ENCODE measurements around the gene TRIO.

TRIO gene

DNA sequence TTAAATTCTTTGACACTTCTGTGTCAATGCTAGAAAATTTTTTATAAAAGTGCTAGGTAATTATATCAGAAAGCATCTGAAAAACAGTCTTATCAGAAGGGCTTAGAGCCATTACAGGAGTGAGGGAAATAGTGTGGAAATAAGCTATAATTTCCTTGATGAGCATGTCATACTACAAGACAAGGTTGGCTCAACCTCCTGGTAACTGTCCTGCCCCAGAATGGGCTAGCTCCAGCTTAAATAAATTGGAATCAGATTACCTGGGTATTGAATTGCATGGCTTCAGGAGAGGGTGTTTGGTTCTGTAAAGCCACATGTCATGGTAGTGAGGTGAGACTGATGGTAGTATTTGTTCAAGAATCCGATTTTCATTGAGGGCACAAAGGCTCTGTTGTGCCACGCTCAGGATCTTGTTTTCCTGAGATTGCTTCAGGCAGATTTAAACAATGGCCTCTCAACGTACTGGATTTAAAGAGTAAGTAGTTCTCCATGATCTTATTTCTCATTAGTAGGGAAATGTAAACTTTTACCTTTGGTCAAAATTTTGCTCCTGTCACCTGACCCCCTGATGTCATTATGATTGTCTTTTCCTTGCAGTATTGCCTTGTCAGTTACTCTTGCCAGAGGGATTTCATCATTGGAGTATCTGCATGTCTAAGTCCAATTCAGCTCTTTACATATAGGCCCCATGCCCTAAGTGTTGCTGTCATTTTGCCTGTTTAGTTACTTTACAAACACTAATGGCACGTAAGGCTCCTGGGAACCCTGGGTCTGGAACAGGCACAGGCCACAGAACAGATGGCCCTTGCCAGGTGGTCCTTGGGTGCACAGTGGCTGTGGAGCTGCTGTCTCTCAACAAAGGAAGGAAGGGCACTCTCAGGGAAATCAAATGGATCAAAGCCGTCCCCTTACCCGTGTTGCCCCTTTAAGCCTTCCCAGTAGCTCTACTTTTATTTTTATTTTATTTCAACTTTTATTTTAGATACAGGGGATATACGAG, 21.3 kb downstream of the TRIO start:
- Histone ChIP-seq H3K9ac (ENCODE audit: low read depth in 1 of 2, low read length in 2 of 2) (no peak overlapping the region), H3K27me3 (ENCODE audit: control insufficient read depth in 2 of 2, insufficient read depth in 2 of 2, low read length in 2 of 2) (no peaks in the 10 kb centered on the region), H3K27ac (ENCODE audit: low read depth in 2 of 2, low read length in 2 of 2) (no peak overlapping the region), H3K9me3 (ENCODE audit: control insufficient read depth in 2 of 2, low read length in 2 of 2) (peaks cover 0 to 2% of the 10 kb centered on the region in 2 donors), H3K36me3 (ENCODE audit: control insufficient read depth in 2 of 2, insufficient read depth in 2 of 2, low read length in 2 of 2) (no peaks in the 10 kb centered on the region), H3K4me1 (ENCODE audit: control insufficient read depth in 2 of 2, insufficient read depth in 2 of 2, low read length in 2 of 2) (peaks cover 13 to 14% of the 10 kb centered on the region in 2 donors), H3K4me3 (ENCODE audit: low read length in 2 of 2) (no peak overlapping the region)

DNA sequence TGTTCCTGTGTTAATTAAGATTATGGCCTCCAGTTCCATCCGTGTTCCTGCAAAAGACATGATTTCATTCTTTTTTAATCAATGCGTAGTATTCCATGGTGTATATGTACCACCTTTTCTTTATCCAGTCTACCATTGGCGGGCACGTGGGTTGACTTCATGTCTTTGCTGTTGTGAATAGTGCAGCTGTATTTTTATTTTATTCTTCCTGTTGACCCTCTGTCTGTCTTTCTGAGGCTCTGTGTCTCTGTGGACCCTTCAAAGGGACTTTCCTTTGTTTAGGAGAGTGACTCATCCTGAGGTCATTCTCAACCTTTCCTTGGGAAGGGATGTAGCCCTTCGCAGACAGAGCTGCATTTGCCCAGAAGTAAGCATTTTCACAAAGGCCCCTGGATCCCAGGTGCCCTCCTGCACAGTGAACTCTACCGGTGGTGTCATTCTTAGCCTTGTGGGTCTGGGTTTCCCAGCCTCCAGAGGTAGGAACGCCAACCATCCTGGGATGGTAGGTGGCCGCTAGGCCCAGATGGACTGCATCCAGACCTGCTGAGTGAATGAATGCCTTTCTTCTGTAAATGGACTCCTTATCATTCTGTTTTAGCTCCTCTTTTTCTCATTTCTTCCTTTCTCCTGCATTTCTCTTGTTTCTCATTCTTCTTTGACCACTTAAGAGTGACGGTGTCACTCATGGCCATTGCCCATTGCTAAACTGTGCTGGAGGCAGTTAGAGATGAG, 22.4 kb downstream of the TRIO start:
- Histone ChIP-seq H3K9me3 (ENCODE audit: control insufficient read depth in 2 of 2, low read length in 2 of 2) (peaks cover 0 to 2% of the 10 kb centered on the region in 2 donors), H3K27me3 (ENCODE audit: control insufficient read depth in 2 of 2, insufficient read depth in 2 of 2, low read length in 2 of 2) (no peaks in the 10 kb centered on the region), H3K36me3 (ENCODE audit: control insufficient read depth in 2 of 2, insufficient read depth in 2 of 2, low read length in 2 of 2) (no peaks in the 10 kb centered on the region), H3K27ac (ENCODE audit: low read depth in 2 of 2, low read length in 2 of 2) (no peak overlapping the region), H3K4me1 (ENCODE audit: control insufficient read depth in 2 of 2, insufficient read depth in 2 of 2, low read length in 2 of 2) (peaks cover 13 to 14% of the 10 kb centered on the region in 2 donors), H3K9ac (ENCODE audit: low read depth in 1 of 2, low read length in 2 of 2) (no peak overlapping the region), H3K4me3 (ENCODE audit: low read length in 2 of 2) (no peak overlapping the region)

DNA sequence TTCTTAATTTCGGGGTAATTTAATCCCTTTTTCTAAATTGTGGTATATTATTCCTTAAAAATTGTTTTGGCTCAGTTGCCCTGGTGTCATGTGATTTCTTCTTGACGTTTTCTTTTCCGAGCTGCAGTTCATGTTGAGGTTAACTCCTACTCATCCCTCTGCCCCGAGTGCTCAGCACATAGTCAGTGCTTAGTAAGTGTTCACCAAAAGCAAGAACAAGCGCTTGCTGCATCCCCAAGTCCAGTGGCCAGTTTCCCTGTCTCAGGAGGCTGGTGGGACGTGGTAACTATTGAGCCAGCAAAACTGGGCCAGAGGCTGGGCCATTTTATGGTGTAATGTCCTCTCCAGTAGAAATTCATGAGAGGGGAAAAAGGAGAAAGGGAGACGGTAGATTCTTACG, 23.3 kb downstream of the TRIO start:
- peaks cover 14 to 17% of the 10 kb centered on the region in 2 donors for H3K4me1 ChIP-seq (ENCODE audit: control insufficient read depth in 2 of 2, insufficient read depth in 2 of 2, low read length in 2 of 2)
- peaks cover 0 to 2% of the 10 kb centered on the region in 2 donors for H3K9me3 ChIP-seq (ENCODE audit: control insufficient read depth in 2 of 2, low read length in 2 of 2)
- H3K36me3 ChIP-seq (ENCODE audit: control insufficient read depth in 2 of 2, insufficient read depth in 2 of 2, low read length in 2 of 2), result no peaks in the 10 kb centered on the region
- no peak overlapping the region for H3K4me3 ChIP-seq (ENCODE audit: low read length in 2 of 2)
- no peaks in the 10 kb centered on the region for H3K27me3 ChIP-seq (ENCODE audit: control insufficient read depth in 2 of 2, insufficient read depth in 2 of 2, low read length in 2 of 2)
- H3K27ac ChIP-seq (ENCODE audit: low read depth in 2 of 2, low read length in 2 of 2), result no peak overlapping the region
- no peak overlapping the region for H3K9ac ChIP-seq (ENCODE audit: low read depth in 1 of 2, low read length in 2 of 2)

DNA sequence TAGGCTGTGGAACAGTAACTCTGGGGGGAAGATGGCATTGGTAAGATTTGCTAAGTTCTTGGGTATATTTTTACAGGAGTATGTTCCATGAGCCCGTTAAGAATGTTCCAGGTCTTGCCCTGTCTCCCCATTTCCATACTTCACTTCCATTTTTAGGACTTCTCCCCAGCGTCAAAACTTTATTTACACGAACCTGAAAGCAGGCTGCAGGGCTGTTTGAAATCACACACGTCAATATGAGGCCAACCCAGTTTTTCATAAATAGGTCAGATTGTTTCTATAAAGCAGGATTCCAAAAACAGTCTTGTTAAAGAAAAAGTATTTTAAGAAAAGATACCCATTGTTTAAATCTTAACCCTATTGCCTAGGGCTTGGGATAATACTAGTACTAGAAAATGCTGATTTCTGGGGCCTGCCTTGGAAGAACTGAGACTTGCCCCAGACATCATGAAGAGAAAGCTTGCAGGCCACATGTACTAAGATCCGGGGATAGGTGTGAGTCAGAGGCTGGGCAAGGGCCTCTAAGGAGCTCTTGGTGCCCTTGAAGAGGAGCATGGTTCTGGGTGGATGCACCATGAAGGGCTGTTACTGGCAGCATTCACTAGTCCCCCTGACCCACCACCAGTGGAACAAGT, 24.2 kb downstream of the TRIO start:
- Histone ChIP-seq H3K4me3 (ENCODE audit: low read length in 2 of 2) (no peak overlapping the region), H3K36me3 (ENCODE audit: control insufficient read depth in 2 of 2, insufficient read depth in 2 of 2, low read length in 2 of 2) (no peaks in the 10 kb centered on the region), H3K27ac (ENCODE audit: low read depth in 2 of 2, low read length in 2 of 2) (no peak overlapping the region), H3K9ac (ENCODE audit: low read depth in 1 of 2, low read length in 2 of 2) (no peak overlapping the region), H3K27me3 (ENCODE audit: control insufficient read depth in 2 of 2, insufficient read depth in 2 of 2, low read length in 2 of 2) (no peaks in the 10 kb centered on the region), H3K4me1 (ENCODE audit: control insufficient read depth in 2 of 2, insufficient read depth in 2 of 2, low read length in 2 of 2) (peaks cover 9 to 17% of the 10 kb centered on the region in 2 donors), H3K9me3 (ENCODE audit: control insufficient read depth in 2 of 2, low read length in 2 of 2) (peaks cover 0 to 2% of the 10 kb centered on the region in 2 donors)

DNA sequence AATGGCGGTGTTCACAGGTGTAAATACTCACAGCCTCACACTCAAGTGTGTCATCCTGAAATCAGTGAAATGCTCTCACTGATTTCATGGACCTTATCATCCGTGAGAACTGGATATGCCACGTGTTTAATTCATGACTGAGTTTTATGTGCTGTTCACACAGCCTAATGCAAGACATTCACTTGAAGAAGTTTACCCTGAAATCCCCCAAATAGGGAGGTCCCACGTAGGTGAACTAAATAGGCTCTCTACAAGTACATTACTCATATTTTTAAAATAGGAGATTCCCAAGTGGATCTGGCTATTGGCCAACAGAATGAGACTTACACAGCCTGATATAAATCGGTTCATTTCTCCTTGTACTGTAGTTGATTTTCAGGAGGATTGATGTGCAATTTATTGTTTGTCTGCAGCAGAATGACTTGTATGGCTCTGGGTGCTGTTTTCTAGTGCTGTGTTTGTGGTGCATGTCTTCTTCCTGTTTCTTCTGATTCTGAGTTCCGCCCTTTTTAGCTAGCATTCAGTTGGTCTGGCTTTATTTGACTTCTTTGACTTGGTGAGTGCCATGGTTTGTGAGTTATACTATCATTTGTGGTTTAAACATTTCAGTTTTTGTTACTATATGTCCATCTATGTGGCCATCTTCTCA, 25.1 kb downstream of the TRIO start:
- no peak overlapping the region for H3K9ac ChIP-seq (ENCODE audit: low read depth in 1 of 2, low read length in 2 of 2)
- H3K4me3 ChIP-seq (ENCODE audit: low read length in 2 of 2), result peak overlapping the region in 1 of 2 donors; percentile 42
- peaks cover 0 to 2% of the 10 kb centered on the region in 2 donors for H3K9me3 ChIP-seq (ENCODE audit: control insufficient read depth in 2 of 2, low read length in 2 of 2)
- no peaks in the 10 kb centered on the region for H3K27me3 ChIP-seq (ENCODE audit: control insufficient read depth in 2 of 2, insufficient read depth in 2 of 2, low read length in 2 of 2)
- H3K27ac ChIP-seq (ENCODE audit: low read depth in 2 of 2, low read length in 2 of 2), result peak overlapping the region in 1 of 2 donors; percentile 14
- H3K36me3 ChIP-seq (ENCODE audit: control insufficient read depth in 2 of 2, insufficient read depth in 2 of 2, low read length in 2 of 2), result no peaks in the 10 kb centered on the region
- peaks cover 9 to 20% of the 10 kb centered on the region in 2 donors for H3K4me1 ChIP-seq (ENCODE audit: control insufficient read depth in 2 of 2, insufficient read depth in 2 of 2, low read length in 2 of 2)

DNA sequence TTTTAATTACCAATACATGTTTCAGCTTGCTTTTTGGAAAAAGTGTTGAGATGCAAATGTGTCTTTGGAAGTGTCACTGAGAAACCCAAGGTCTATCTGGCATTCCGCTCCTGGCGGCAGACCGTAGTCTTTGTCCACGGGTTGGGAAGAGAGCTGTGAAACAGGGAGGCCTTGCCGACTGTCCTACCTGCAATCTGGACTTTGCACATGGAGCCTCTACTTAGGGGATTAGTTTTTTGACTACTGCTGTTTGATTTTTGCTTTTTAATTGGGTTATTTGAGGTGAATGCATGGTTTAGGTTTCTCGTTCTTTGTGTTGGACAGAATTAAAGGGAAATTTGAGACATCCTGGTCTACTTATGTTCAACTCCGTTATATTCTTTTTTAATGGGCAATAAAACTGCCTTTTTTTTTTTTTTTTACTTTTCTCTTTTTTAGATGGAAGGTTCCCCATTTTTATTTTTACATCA, 25.7 kb downstream of the TRIO start:
- no peak overlapping the region for H3K9ac ChIP-seq (ENCODE audit: low read depth in 1 of 2, low read length in 2 of 2)
- H3K27ac ChIP-seq (ENCODE audit: low read depth in 2 of 2, low read length in 2 of 2), result peak overlapping the region in 1 of 2 donors; percentile 14
- H3K4me3 ChIP-seq (ENCODE audit: low read length in 2 of 2), result peak overlapping the region in 1 of 2 donors; percentile 42
- no peaks in the 10 kb centered on the region for H3K36me3 ChIP-seq (ENCODE audit: control insufficient read depth in 2 of 2, insufficient read depth in 2 of 2, low read length in 2 of 2)
- peaks cover 9 to 24% of the 10 kb centered on the region in 2 donors for H3K4me1 ChIP-seq (ENCODE audit: control insufficient read depth in 2 of 2, insufficient read depth in 2 of 2, low read length in 2 of 2)
- no peaks in the 10 kb centered on the region for H3K27me3 ChIP-seq (ENCODE audit: control insufficient read depth in 2 of 2, insufficient read depth in 2 of 2, low read length in 2 of 2)
- peaks cover 0 to 2% of the 10 kb centered on the region in 2 donors for H3K9me3 ChIP-seq (ENCODE audit: control insufficient read depth in 2 of 2, low read length in 2 of 2)

DNA sequence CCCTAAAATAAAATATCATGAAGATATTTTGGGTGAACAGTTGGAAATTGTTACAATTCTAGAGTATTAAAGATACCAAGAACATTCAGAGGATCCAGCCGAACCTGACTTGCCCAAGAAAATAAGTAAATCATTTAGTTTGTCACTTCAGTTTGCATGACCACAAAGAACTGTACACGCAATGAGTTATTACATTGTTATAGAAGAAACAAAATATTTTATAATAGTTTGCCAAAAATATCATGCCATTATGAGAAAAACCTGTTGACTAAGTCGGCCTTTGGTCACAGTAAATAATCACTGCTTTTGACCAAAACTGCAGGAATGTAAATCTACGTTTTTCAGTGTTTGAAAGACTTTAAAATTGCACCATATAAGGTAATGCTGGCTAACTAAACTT, 27.9 kb downstream of the TRIO start:
- no peaks in the 10 kb centered on the region for H3K9me3 ChIP-seq (ENCODE audit: control insufficient read depth in 2 of 2, low read length in 2 of 2)
- no peaks in the 10 kb centered on the region for H3K36me3 ChIP-seq (ENCODE audit: control insufficient read depth in 2 of 2, insufficient read depth in 2 of 2, low read length in 2 of 2)
- H3K9ac ChIP-seq (ENCODE audit: low read depth in 1 of 2, low read length in 2 of 2), result no peak overlapping the region
- H3K4me1 ChIP-seq (ENCODE audit: control insufficient read depth in 2 of 2, insufficient read depth in 2 of 2, low read length in 2 of 2), result peaks cover 9 to 31% of the 10 kb centered on the region in 2 donors
- no peak overlapping the region for H3K4me3 ChIP-seq (ENCODE audit: low read length in 2 of 2)
- H3K27ac ChIP-seq (ENCODE audit: low read depth in 2 of 2, low read length in 2 of 2), result no peak overlapping the region
- H3K27me3 ChIP-seq (ENCODE audit: control insufficient read depth in 2 of 2, insufficient read depth in 2 of 2, low read length in 2 of 2), result no peaks in the 10 kb centered on the region

DNA sequence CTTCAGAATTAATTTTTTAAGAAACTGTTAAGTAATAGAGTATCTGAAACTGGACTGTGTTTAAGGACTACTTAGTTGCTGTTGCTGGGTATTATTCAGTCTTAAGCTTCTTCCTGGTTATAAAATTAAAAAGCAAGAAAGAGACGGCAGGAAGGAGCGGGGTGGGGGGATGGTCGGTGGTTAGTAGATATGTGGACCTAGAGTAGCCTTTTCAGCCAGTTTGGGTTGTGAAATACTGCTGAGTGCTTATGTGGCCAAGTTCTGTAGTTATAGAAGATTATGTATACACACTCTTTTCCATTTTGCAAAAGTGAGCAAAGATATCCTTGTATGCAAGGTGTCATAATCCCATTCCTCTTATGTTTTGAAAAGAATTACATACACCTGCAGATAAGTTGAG, 28.5 kb downstream of the TRIO start:
- no peaks in the 10 kb centered on the region for H3K27me3 ChIP-seq (ENCODE audit: control insufficient read depth in 2 of 2, insufficient read depth in 2 of 2, low read length in 2 of 2)
- H3K4me3 ChIP-seq (ENCODE audit: low read length in 2 of 2), result no peak overlapping the region
- no peak overlapping the region for H3K27ac ChIP-seq (ENCODE audit: low read depth in 2 of 2, low read length in 2 of 2)
- no peaks in the 10 kb centered on the region for H3K9me3 ChIP-seq (ENCODE audit: control insufficient read depth in 2 of 2, low read length in 2 of 2)
- no peaks in the 10 kb centered on the region for H3K36me3 ChIP-seq (ENCODE audit: control insufficient read depth in 2 of 2, insufficient read depth in 2 of 2, low read length in 2 of 2)
- no peak overlapping the region for H3K9ac ChIP-seq (ENCODE audit: low read depth in 1 of 2, low read length in 2 of 2)
- H3K4me1 ChIP-seq (ENCODE audit: control insufficient read depth in 2 of 2, insufficient read depth in 2 of 2, low read length in 2 of 2), result peaks cover 9 to 27% of the 10 kb centered on the region in 2 donors

DNA sequence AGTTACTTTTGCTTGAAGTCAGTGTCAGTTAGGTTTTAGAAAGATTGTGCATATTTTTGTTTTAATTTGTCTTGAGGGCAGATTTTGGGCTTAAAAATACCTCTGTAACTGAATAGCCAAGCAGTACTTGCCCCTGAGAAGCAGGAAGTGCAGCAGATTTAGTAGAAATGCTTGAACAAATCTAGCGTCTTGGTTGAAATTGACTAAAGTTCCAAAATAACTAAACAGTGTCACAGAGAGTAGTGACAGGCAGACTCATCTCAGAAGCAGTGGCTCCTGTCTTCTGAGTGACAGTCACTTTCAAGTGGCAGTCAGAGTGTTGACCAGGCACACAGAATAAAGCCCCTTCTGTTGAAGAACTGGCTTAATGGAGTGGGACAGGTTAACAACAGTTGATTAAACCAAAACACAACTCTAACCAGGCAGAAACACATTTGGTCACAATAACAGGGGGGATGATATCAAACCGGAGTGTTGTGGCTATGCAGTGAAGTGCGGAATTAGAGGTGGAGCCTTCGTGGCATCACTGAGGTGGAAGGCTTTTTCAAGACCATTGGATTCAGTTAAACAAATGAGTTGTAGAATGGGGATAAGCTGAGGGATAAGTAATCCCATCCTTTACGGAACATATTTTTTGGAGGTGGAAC, 29.1 kb downstream of the TRIO start:
- no peaks in the 10 kb centered on the region for H3K9me3 ChIP-seq (ENCODE audit: control insufficient read depth in 2 of 2, low read length in 2 of 2)
- H3K27ac ChIP-seq (ENCODE audit: low read depth in 2 of 2, low read length in 2 of 2), result no peak overlapping the region
- no peaks in the 10 kb centered on the region for H3K36me3 ChIP-seq (ENCODE audit: control insufficient read depth in 2 of 2, insufficient read depth in 2 of 2, low read length in 2 of 2)
- no peaks in the 10 kb centered on the region for H3K27me3 ChIP-seq (ENCODE audit: control insufficient read depth in 2 of 2, insufficient read depth in 2 of 2, low read length in 2 of 2)
- no peak overlapping the region for H3K9ac ChIP-seq (ENCODE audit: low read depth in 1 of 2, low read length in 2 of 2)
- peaks cover 9 to 25% of the 10 kb centered on the region in 2 donors for H3K4me1 ChIP-seq (ENCODE audit: control insufficient read depth in 2 of 2, insufficient read depth in 2 of 2, low read length in 2 of 2)
- no peak overlapping the region for H3K4me3 ChIP-seq (ENCODE audit: low read length in 2 of 2)
